Body of pancreas (tissue), 4 donors: ENCODE data around the gene SLC9A2. TPM values are rescaled to one million over a fixed set of nuclear protein-coding genes. Genes with fewer than 3 reads are reported as not detected.

Experiments used
- ATAC-seq: fragments of 150-250 bp; one replicate; pipeline ENCODE4 v1.9.1; 2016
- DNase-seq, 4 donors: peaks; one replicate each; pipeline ENCODE4 v3.0.0-alpha.2; 2019
- H3K27ac ChIP-seq, 4 donors: fragments of 200-600 bp; sonication (generic); 1 replicate in 3 of 4; 2 replicates in 1 of 4; pipeline versions ENCODE4 v1.5.1 to v1.6.1; 2016 to 2019; ENCODE audit warnings: mild to moderate bottlenecking in 1 of 4, mixed read lengths in 1 of 4, moderate library complexity in 1 of 4
- H3K27me3 ChIP-seq, 2 donors: fragments of 200-600 bp; sonication (generic); one replicate each; pipeline ENCODE4 v1.6.0; 2016; ENCODE audit warnings: mild to moderate bottlenecking in 1 of 2
- H3K36me3 ChIP-seq, 2 donors: fragments of 200-600 bp; sonication (generic); replicated peaks in 1 of 2; 2 replicates each; pipeline ENCODE4 v1.5.1; 2016; ENCODE audit warnings: low read depth in 2 of 2; ENCODE audit not compliant: insufficient read depth in 1 of 2
- H3K4me1 ChIP-seq: fragments of 200-600 bp; sonication (generic); one replicate; pipeline ENCODE4 v1.6.0; 2016
- H3K4me3 ChIP-seq, 2 donors: fragments of 200-600 bp; sonication (generic); 1 replicate in 1 of 2; 2 replicates in 1 of 2; pipeline ENCODE4 v1.5.1; 2016 to 2019
- H3K9me3 ChIP-seq, 3 donors: fragments of 200-600 bp; sonication (generic); 1 replicate in 2 of 3; 2 replicates in 1 of 3; pipeline ENCODE4 v1.5.1; 2016
- CTCF ChIP-seq, 7 experiments: fragments of 450-650 bp in 4 of 7; fragments of 200-600 bp in 3 of 7; sonication (generic) in 3 of 7; IDR thresholded peaks; one replicate each; pipeline ENCODE4 v1.5.1; 2016 to 2019; ENCODE audit warnings: antibody characterized with exemption in 7 of 7
- POLR2A ChIP-seq, 3 donors: fragments of 450-650 bp; IDR thresholded peaks; one replicate each; pipeline ENCODE4 v1.6.1; 2016; ENCODE audit warnings: antibody characterized with exemption in 3 of 3, mild to moderate bottlenecking in 2 of 3
- WGBS, 2 donors: methylation state at CpG; one replicate each; pipeline ENCODE4 v1.1.5; 2017; 5-methylcytosine and 5-hydroxymethylcytosine counted together
- intact Hi-C: fragments of 100-400 bp; cut with DNase I; formaldehyde crosslinking; loops from one replicate; pipeline ENCODE4 v1.15.1; 2023
- total RNA-seq, 2 donors: library from RNA; depleted of rRNA; stranded (reverse); fragments of >200 nt; gene quantifications; one replicate each; pipeline ENCODE4 v1.1.0, GENCODE V29; 2016

The SLC9A2 gene
- total RNA-seq, 2 donors from 2014 or later, result 1.0 TPM; not detected in 1

GRCh38 chr2:102703305-102703704 is 84.0 kb downstream of the SLC9A2 start:
- Histone ChIP-seq H3K4me1 (no peaks in the 10 kb centered on the region), H3K27me3 (no peaks in the 10 kb centered on the region), H3K9me3 (no peaks in the 10 kb centered on the region), H3K4me3 (no peak overlapping the region), H3K27ac (no peak overlapping the region), H3K36me3 (no peaks in the 10 kb centered on the region)
- no peak for TF ChIP-seq CTCF (IDR thresholded peaks at IDR 0.05)
- no peak for TF ChIP-seq POLR2A (IDR thresholded peaks at IDR 0.05)
- WGBS, 2 donors, result 91 to 97% methylated on average over 2 of the region's 2 CpGs
- ATAC-seq, result no peak
- DNase-seq, result no peak
- intact Hi-C loops, result no loop called here

- H3K9me3 ChIP-seq, result no peaks in the 10 kb centered on the region
- H3K27me3 ChIP-seq, result no peaks in the 10 kb centered on the region
- H3K4me3 ChIP-seq, result no peak overlapping the region
- intact Hi-C loops, result no loop called here
- H3K36me3 ChIP-seq, result no peaks in the 10 kb centered on the region
- no peak for DNase-seq
- TF ChIP-seq POLR2A (IDR thresholded peaks at IDR 0.05), result no peak
- TF ChIP-seq CTCF (IDR thresholded peaks at IDR 0.05), result peak in 1 of 7 experiments; percentile 35
- no peak for ATAC-seq
- no peaks in the 10 kb centered on the region for H3K4me1 ChIP-seq
- H3K27ac ChIP-seq, result no peak overlapping the region
Observed at GRCh38 chr2:102703748-102704147, 84.4 kb downstream of the SLC9A2 start.

GRCh38 chr2:102704531-102704930 is 85.2 kb downstream of the SLC9A2 start:
- H3K4me1 ChIP-seq, result no peaks in the 10 kb centered on the region
- no peak for ATAC-seq
- H3K27ac ChIP-seq, result no peak overlapping the region
- intact Hi-C loops, result no loop called here
- no peak for DNase-seq
- 35 to 45% methylated on average over 12 of the region's 12 CpGs for WGBS, 2 donors
- H3K36me3 ChIP-seq, result no peaks in the 10 kb centered on the region
- no peaks in the 10 kb centered on the region for H3K27me3 ChIP-seq
- no peak overlapping the region for H3K4me3 ChIP-seq
- H3K9me3 ChIP-seq, result no peaks in the 10 kb centered on the region
- no peak for TF ChIP-seq POLR2A (IDR thresholded peaks at IDR 0.05)
- TF ChIP-seq CTCF (IDR thresholded peaks at IDR 0.05), result no peak

- WGBS, 2 donors, result 75 to 79% methylated on average over 20 of the region's 20 CpGs
- no peaks in the 10 kb centered on the region for H3K4me1 ChIP-seq
- no peak overlapping the region for H3K4me3 ChIP-seq
- intact Hi-C loops, result no loop called here
- ATAC-seq (no peak), DNase-seq (no peak)
- no peaks in the 10 kb centered on the region for H3K36me3 ChIP-seq
- no peaks in the 10 kb centered on the region for H3K27me3 ChIP-seq
- H3K27ac ChIP-seq, result no peak overlapping the region
- TF ChIP-seq CTCF (IDR thresholded peaks at IDR 0.05) (no peak), POLR2A (IDR thresholded peaks at IDR 0.05) (no peak)
- no peaks in the 10 kb centered on the region for H3K9me3 ChIP-seq
Observed at GRCh38 chr2:102707796-102708695, 88.7 kb downstream of the SLC9A2 start.
